Aorta (tissue), 5 donors: ENCODE measurements around the gene SCLY. TPM values are rescaled to one million over a fixed set of nuclear protein-coding genes. Genes with fewer than 3 reads are reported as not detected.
"Not testable (repeated sequence)": the region's sequence is repeated elsewhere in the genome, so short reads cannot be mapped to it uniquely, and the experiment has no call there.

Experiments
- ATAC-seq: fragments of 200-7000 bp; cut with Tn5 transposase; one replicate; pipeline ENCODE4 v1.9.1; 2022; ENCODE audit warnings: moderate library complexity; ENCODE audit not compliant: low FRiP score
- DNase-seq, 2 donors: peaks; one replicate each; pipeline ENCODE4 v3.0.0-alpha.2; 2020
- H3K27ac ChIP-seq, 2 donors: one replicate each; pipeline ENCODE4 v1.5.1; 2013; ENCODE audit warnings: low read length in 2 of 2, mild to moderate bottlenecking in 2 of 2, moderate library complexity in 2 of 2, control low read depth in 1 of 2, inconsistent platforms in 1 of 2, low read depth in 1 of 2
- H3K27me3 ChIP-seq, 2 donors: one replicate each; pipeline ENCODE4 v1.6.1; 2013; ENCODE audit warnings: control low read depth in 1 of 2, low read length in 1 of 2, mild to moderate bottlenecking in 1 of 2, moderate library complexity in 1 of 2; ENCODE audit not compliant: insufficient read depth in 2 of 2, control insufficient read depth in 1 of 2
- H3K36me3 ChIP-seq, 2 donors: one replicate each; pipeline ENCODE4 v1.6.1; 2013; ENCODE audit warnings: control low read depth in 1 of 2, low read length in 1 of 2, mild to moderate bottlenecking in 1 of 2; ENCODE audit not compliant: insufficient read depth in 2 of 2, control insufficient read depth in 1 of 2
- H3K4me1 ChIP-seq, 2 donors: one replicate each; pipeline ENCODE4 v1.6.1; 2013; ENCODE audit warnings: low read length in 2 of 2, control low read depth in 1 of 2, mild to moderate bottlenecking in 1 of 2, moderate library complexity in 1 of 2; ENCODE audit not compliant: insufficient read depth in 2 of 2, control insufficient read depth in 1 of 2
- H3K4me3 ChIP-seq, 2 donors: one replicate each; pipeline ENCODE4 v1.5.1; 2013; ENCODE audit warnings: low read length in 2 of 2, control low read depth in 1 of 2, mild to moderate bottlenecking in 1 of 2
- H3K9me3 ChIP-seq: one replicate; pipeline ENCODE4 v1.6.1; 2013; ENCODE audit warnings: mild to moderate bottlenecking, low read length; ENCODE audit not compliant: control insufficient read depth
- WGBS, 2 donors: extraction: QIAGEN DNeasy Blood & Tissue Kit; methylation state at CpG; one replicate each; pipeline ENCODE4 v1.1.7; 2013; 5-methylcytosine and 5-hydroxymethylcytosine counted together
- intact Hi-C, 2 donors: fragments of 100-400 bp; cut with DNase I; formaldehyde crosslinking; loops; one replicate each; pipeline versions ENCODE4 v1.14.2 to v1.15.0; 2022
- polyA plus RNA-seq, 2 donors: library from polyadenylated mRNA; stranded (reverse); fragments of 200-250 nt; gene quantifications; one replicate each; pipeline ENCODE4 v1.2.3, GENCODE V29; 2013
- total RNA-seq, 2 donors: library from RNA; stranded (reverse); fragmentation: NEBNext Ultra II Directional; extraction: Animal tissue kit (Norgen Biotek cat#: 25700); gene quantifications; one replicate each; pipeline ENCODE4 v1.2.1, GENCODE V29; 2021
- donor health status: healthy with polysubstance abuse.
- donor health status: Bipolar disorder and iron deficiency.
- donor health status: DM: no; HTN: no; CAD: no.
- donor health status: DM: no; HTN: no; CAD: no.
- donor health status: DM: yes; HTN: yes; CAD: no.

Gene SCLY
- total and polyA plus RNA-seq, 4 donors = 6.3 to 15.4 (median 12.6) TPM

DNA sequence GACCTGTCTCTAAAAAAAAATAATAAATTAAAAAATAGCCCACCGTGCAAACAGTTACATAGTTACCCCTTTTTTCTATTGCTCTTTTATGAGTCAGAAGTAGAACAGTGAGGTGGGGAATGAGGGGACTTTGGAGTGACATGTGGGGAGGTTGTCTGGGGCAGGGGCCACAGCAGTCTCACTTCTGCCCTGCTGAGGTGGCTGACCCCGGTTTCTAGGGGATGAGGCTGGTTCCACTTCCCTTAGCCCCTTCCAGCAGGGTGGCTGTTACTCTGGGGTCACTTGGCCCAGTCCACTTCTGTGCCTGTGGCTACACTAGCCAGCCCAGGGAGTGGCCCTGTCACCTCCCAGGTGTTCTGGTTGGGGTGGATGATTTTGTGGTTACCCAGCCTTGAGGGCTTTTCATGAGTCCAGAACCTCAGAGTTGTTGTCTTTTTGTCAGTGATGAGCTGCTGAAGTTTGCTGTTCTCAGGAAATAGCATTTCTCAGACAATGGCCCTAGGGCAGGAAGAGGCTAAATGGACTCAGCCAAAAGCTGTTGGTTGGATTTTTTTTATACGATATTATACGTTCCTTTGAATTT lies 28.0 kb upstream of the SCLY start:
- H3K4me1 ChIP-seq = no peaks in the 10 kb centered on the region
- peaks cover 0 to 3% of the 10 kb centered on the region in 2 donors for H3K36me3 ChIP-seq
- ATAC-seq (no peak), DNase-seq (no peak)
- no peaks in the 10 kb centered on the region for H3K27me3 ChIP-seq
- no peak overlapping the region for H3K4me3 ChIP-seq
- 57 to 78% methylated on average over 4 of the region's 4 CpGs for WGBS, 2 donors
- no peak overlapping the region for H3K27ac ChIP-seq
- no peaks in the 10 kb centered on the region for H3K9me3 ChIP-seq
- intact Hi-C loops = no loop called here

DNA sequence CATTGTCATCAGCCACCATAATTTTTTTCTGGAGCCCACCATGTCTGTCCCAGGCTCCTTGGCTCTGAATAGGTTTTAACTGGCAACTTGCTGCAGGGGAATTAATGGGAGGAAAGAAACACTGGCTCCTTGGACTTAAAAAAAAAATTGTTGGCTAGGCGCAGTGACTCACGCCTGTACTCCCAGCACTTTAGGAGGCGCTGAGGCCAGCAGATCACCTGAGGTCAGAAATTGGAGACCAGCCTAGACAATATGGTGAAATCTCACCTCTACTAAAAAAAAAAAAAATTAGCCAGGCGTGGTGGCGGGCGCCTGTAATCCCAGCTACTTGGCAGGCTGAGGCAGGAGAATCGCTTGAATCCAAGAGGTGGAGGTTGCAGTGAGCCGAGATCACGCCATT lies 26.8 kb upstream of the SCLY start:
- WGBS, 2 donors = 96 to 97% methylated on average over 9 of the region's 9 CpGs

GRCh38 chr2:238038203-238038602 lies 22.6 kb upstream of the SCLY start:
- Histone ChIP-seq H3K27ac (no peak overlapping the region), H3K4me3 (no peak overlapping the region), H3K27me3 (no peaks in the 10 kb centered on the region), H3K36me3 (peaks cover 0 to 8% of the 10 kb centered on the region in 2 donors), H3K9me3 (no peaks in the 10 kb centered on the region), H3K4me1 (no peaks in the 10 kb centered on the region)
- ATAC-seq (no peak), DNase-seq (no peak)
- intact Hi-C loops = no loop called here
- WGBS, 2 donors = 94 to 96% methylated on average over 8 of the region's 8 CpGs

More for the DNA sequence above, 26.8 kb upstream of the SCLY start:
- H3K4me1 ChIP-seq, H3K36me3 ChIP-seq, H3K27me3 ChIP-seq, DNase-seq, H3K4me3 ChIP-seq, ATAC-seq, H3K27ac ChIP-seq, intact Hi-C loops, H3K9me3 ChIP-seq: not testable (repeated sequence)

DNA sequence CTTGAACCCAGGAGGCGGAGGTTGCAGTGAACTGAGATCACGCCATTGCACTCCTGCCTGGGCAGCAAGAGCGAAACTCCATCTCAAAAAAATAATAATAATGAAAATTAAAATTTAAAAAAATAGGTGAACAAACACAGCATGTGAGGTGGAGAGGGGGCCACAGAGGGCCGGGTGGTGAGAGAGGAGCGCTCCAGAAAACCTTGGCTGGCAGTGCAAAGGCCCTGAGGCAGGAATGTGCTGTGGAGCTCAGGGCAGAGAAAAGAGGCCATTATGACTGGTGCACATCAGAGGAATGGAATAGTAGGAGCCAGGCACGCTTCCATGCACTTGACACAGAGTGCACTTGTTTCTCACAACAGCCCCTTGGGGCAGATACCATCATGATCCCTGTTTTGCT lies 21.6 kb upstream of the SCLY start:
- intact Hi-C loops = no loop called here
- no peak overlapping the region for H3K27ac ChIP-seq
- no peaks in the 10 kb centered on the region for H3K4me1 ChIP-seq
- H3K27me3 ChIP-seq = no peaks in the 10 kb centered on the region
- H3K36me3 ChIP-seq = peaks cover 0 to 10% of the 10 kb centered on the region in 2 donors
- 89 to 91% methylated on average over 6 of the region's 6 CpGs for WGBS, 2 donors
- DNase-seq (no peak), ATAC-seq (no peak)
- H3K9me3 ChIP-seq = no peaks in the 10 kb centered on the region
- no peak overlapping the region for H3K4me3 ChIP-seq

DNA sequence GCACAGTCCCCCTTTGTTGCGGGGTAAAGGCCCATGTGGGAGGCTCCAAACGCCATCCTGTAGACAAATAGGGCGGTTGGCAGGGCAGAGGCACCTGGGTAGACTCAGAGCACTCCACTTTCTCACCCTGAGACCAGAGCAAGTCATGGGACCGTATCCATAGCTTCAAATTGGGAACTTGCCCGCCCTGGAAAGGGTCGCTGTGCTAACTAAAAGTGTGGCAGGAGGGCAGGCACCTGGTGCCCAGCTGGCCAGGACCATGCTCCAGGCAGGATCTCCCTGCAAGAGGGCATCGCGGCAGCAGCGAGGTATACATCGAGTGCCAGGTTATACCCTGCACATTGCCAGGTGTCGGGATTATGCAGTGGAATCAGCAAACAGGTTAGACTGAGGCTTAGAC lies 20.8 kb upstream of the SCLY start:
- no peaks in the 10 kb centered on the region for H3K27me3 ChIP-seq
- H3K4me3 ChIP-seq = no peak overlapping the region
- intact Hi-C loops = no loop called here
- H3K4me1 ChIP-seq = no peaks in the 10 kb centered on the region
- H3K36me3 ChIP-seq = peaks cover 0 to 10% of the 10 kb centered on the region in 2 donors
- DNase-seq (no peak), ATAC-seq (no peak)
- 96% methylated on average over 11 of the region's 11 CpGs for WGBS, 2 donors
- H3K9me3 ChIP-seq = no peaks in the 10 kb centered on the region
- no peak overlapping the region for H3K27ac ChIP-seq

DNA sequence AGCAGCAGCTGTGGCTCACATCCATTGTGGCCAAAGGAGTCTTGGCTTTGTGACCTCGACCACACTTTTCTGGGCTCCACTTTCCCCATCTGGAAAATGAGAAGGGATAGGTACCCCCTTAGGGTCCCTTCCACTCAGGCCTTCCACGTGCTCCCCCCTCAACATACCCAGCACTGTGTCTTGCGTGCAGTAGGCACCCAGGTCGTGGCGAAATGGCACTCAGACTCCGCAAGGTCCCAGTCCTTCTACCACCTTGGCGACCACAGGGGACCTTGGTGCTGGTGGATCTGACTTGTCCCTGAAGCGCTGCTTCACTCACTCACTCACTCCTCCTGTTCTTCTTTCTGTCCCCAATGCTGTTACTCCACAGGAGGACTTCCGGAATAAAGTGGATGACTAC lies 19.9 kb upstream of the SCLY start:
- no peak for DNase-seq
- Histone ChIP-seq H3K27ac (no peak overlapping the region), H3K4me1 (no peaks in the 10 kb centered on the region), H3K9me3 (no peaks in the 10 kb centered on the region), H3K36me3 (peaks cover 0 to 10% of the 10 kb centered on the region in 2 donors), H3K4me3 (no peak overlapping the region), H3K27me3 (no peaks in the 10 kb centered on the region)
- 91 to 95% methylated on average over 9 of the region's 9 CpGs for WGBS, 2 donors
- ATAC-seq = no peak
- intact Hi-C loops = no loop called here

DNA sequence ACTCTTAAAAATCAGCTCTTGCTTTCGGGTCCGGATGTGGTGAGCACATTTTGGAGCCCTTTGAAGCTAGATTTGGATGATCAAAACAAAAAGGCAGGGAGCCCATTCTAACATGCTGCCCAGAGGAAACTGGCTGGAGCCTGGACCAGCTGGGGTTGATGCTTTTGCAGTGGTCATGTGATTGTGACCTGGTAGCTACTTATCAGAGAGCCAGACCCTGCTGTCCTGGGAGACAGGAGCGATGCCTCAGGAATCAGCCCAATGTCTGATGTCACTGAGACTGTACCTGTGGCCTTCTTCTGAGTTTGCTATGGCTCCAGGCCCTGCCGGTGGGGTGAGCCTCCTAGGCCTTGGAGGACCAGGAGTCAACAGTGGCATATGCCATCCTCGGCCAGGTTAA lies 18.7 kb upstream of the SCLY start:
- no peak for DNase-seq
- intact Hi-C loops = no loop called here
- H3K36me3 ChIP-seq = peaks cover 0 to 10% of the 10 kb centered on the region in 2 donors

DNA sequence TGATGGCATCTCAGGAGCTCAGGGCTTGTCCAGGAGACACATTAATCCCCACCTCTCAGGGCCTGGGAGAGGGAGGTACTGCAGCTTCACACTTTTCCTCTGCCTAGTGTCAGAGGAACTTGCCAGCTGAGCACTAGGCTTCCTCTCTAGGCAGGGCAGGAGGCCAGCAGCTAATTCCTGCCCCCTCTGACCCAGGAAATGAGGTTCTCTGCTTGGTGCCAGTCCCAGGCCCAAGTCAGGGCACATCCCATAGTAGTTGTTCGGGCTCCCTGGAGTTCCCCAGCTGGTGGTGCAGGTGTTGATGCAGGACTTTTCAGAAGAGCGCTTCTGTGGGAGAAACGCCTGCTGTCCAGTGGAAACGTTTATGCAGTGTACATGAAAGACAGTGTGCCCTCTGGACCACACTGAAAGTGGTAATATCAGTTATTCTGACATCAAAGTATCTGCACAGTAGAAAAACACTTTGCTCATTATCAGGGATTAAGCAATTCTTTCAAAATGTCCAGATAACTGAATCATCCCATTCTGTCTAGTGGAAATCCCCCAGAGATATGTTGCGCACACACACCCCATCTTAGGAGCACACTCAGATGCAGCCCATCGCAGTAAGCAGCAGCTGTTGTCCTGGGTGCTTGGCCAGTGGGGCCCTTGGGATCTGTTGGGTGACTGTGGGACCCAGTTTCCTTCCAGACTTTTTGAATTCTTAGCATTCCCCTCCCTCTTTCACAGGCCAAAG lies 17.8 kb upstream of the SCLY start:
- H3K4me3 ChIP-seq = no peak overlapping the region
- no peak for ATAC-seq
- H3K4me1 ChIP-seq = no peaks in the 10 kb centered on the region
- no peak for DNase-seq
- intact Hi-C loops = no loop called here
- H3K9me3 ChIP-seq = no peaks in the 10 kb centered on the region
- 85% methylated on average over 6 of the region's 6 CpGs for WGBS, 2 donors
- peaks cover 0 to 9% of the 10 kb centered on the region in 2 donors for H3K36me3 ChIP-seq
- H3K27ac ChIP-seq = no peak overlapping the region
- H3K27me3 ChIP-seq = no peaks in the 10 kb centered on the region

More for the DNA sequence above, 18.7 kb upstream of the SCLY start:
- Histone ChIP-seq H3K4me1 (no peaks in the 10 kb centered on the region), H3K4me3 (no peak overlapping the region), H3K27ac (no peak overlapping the region), H3K27me3 (no peaks in the 10 kb centered on the region), H3K9me3 (no peaks in the 10 kb centered on the region)
- WGBS, 2 donors = 84 to 91% methylated on average over 5 of the region's 5 CpGs
- no peak for ATAC-seq

DNA sequence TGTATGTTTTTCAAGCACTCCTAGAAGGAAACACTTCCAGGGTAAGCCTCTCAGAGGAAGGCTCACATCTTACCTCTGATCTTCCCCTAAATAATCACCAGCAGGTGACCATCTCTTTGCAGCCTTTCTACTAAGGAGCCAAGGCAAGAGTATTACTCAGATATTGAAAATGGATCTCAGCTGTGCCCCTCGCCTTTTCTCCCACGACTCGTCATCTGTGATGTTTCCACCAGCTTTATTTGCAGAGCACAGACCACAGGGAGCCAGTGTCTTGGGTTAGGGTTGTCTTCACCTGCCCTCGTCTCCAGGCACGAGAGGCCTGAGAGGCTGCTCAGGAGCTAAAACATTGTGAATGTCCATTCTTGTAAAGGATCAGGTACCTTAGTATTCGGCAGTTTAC lies 16.9 kb upstream of the SCLY start:
- intact Hi-C loops = no loop called here
- Histone ChIP-seq H3K9me3 (no peaks in the 10 kb centered on the region), H3K4me3 (no peak overlapping the region), H3K4me1 (no peaks in the 10 kb centered on the region), H3K27ac (no peak overlapping the region), H3K36me3 (peaks cover 0 to 9% of the 10 kb centered on the region in 2 donors), H3K27me3 (no peaks in the 10 kb centered on the region)
- WGBS, 2 donors = 93 to 95% methylated on average over 6 of the region's 6 CpGs
- no peak for ATAC-seq
- DNase-seq = no peak
